ENCODE data around the gene YJEFN3.
A peak's percentile ranks its signal among the peaks of the same experiment; 100 is the strongest.

YJEFN3 gene

GRCh38 chr19:19524053-19524452 lies 4.7 kb upstream of the YJEFN3 start:
- DNase-seq: no peak

- DNase-seq: no peak
Observed at GRCh38 chr19:19525611-19526380, 2.9 kb upstream of the YJEFN3 start.

DNA sequence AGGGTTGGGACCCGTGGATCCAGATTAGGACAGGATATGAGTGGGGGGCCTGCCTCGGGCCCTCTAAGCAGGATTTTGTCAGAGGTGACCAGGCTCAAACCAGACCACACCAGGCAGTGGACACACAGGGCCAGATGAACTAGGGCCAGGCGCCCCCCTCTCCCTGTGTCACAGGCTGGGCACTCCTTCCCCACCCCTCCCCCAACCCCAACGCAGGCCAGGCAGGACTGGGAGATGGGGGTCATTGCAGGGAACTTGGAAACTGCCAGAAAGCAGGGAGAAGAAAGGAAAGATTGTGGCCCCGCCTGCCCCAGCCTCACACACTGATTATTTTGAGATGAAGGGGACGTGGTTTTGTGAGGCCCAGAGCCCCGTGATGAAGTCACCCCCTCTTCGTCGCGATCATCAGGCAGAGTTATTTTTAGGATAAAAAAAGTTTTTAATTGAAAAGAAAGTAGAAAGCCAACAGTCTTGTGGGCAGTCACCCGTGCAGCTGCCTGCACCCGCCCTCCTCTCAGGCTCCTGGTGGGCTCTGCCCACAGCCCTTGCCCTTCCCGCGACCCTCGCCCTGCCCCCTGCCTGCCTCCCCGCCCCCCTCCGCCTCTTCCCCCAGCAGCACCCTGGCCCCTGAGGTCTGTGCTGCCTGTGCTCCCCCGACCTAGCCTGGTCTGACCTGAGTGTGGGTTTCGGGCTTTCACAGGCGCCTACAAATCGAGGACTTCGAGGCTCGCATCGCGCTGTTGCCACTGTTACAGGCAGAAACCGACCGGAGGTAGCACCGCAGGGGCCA lies 1.9 kb upstream of the YJEFN3 start:
- DNase-seq: no peak

- no peak for DNase-seq
Observed at GRCh38 chr19:19527371-19527656, 1.4 kb upstream of the YJEFN3 start.

DNA sequence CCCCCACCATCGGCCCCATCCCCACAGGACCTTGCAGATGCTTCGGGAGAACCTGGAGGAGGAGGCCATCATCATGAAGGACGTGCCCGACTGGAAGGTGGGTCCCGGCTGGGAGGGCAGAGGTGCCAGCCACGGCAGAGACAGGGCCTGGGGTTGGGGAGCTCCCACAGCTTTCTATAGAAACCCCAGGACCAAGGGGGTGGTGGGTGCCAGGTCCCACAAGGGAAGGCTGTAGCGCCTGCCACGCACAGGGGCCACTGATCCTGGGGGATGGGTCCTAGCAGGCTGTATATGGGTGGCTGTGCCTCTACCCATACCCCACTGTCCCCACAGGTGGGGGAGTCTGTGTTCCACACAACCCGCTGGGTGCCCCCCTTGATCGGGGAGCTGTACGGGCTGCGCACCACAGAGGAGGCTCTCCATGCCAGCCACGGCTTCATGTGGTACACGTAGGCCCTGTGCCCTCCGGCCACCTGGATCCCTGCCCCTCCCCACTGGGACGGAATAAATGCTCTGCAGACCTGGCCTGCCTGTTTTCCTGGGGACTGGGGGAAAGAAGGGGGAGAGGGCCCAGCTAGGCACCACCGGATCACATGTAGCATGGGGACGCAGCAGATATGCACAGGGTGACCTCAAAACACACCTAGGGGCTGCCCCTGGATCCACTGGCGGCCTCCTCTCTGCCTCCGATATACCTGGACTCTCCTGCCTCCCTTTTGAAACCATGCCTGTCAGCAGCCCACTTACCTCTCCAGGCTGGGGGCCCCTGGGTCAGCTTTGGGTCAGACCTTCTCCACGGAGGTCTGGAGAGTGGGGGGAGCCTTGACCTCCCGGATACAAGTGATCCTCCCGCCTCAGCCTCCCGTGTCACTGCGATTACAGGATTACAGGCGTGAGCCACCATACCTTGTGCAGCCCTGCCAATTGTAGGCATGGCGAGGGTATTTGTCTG lies 761 bp upstream of the YJEFN3 start:
- DNase-seq: no peak

- no peak for DNase-seq
Observed at GRCh38 chr19:19529783-19530422, 1.2 kb downstream of the YJEFN3 start.

- no peak for DNase-seq
Observed at GRCh38 chr19:19530423-19530804, 1.7 kb downstream of the YJEFN3 start.

- DNase-seq: no peak
Observed at GRCh38 chr19:19530889-19531288, 2.2 kb downstream of the YJEFN3 start.

DNA sequence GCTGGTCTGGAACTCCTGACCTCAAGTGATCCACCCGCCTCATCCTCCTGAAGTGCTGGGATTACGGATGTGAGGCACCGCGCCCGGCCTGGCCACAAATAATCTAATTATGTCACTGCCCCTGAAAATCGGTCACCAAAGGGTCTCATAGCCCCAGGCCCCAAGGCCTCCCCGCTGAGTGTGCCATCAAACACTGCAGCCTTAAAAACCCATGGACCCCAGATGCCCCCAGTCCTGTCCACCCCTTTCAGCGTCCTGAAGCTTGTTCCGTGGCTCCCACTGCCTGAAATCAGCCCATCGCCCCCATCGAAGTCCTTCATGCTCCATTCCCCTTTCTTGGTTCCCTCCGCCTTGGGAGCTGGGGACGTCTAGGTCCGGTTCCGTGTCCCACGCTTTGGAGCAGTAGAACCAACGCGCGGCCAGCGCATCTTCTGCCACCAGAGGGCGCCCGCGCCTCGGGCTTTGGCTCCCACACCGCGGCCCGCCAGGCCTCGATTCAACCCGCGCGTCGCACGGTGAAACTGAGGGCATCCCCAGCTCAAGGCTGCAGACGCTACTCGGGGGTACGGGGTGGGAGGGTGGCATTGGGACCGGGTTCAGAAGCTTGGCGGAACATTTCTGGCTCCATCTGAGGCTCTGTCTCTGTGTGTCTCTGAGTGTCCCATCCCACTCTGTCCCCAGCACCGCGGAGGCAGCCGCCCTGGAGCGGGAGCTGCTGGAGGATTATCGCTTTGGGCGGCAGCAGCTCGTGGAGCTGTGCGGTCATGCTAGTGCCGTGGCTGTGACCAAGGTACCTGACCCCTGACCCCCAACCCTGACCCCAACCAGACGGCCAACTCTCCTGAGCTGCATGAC lies 3.5 kb downstream of the YJEFN3 start:
- DNase-seq: peak; percentile 94

- no peak for DNase-seq
Observed at GRCh38 chr19:19532806-19533701, 4.3 kb downstream of the YJEFN3 start.

- no peak for DNase-seq
Observed at GRCh38 chr19:19533841-19534240, 5.1 kb downstream of the YJEFN3 start.

DNA sequence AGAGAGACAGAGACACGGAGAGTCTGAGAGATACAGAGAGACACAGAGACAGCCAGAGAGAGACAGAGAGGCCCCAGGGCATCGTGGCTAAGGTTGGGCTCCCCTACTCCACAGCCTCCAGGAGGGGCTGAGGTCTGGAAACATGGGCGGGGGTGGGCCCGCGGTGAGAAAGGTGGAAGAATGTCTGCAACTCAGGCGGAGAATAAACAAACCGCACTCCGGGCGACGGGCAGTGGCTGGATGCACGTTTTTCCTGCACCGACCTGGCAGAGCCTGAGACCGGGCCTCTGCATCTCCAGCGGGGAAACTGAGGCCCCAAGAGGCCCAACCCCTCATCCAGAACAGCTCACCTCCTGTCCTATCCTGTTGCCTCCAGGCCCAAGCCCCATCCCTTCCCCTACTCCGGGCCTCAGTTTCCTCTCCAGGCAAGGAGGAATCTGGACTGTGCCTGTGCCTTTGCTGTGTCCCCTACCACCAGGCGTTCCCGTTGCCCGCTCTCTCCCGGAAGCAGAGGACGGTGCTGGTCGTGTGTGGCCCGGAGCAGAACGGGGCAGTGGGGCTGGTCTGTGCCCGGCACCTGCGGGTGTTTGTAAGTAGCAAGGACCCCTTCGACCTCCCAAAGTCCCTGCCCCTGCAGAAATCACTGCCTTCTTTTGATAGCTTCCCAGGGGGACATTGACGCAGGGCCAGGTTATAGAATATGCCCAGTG lies 6.0 kb downstream of the YJEFN3 start:
- DNase-seq: no peak

DNA sequence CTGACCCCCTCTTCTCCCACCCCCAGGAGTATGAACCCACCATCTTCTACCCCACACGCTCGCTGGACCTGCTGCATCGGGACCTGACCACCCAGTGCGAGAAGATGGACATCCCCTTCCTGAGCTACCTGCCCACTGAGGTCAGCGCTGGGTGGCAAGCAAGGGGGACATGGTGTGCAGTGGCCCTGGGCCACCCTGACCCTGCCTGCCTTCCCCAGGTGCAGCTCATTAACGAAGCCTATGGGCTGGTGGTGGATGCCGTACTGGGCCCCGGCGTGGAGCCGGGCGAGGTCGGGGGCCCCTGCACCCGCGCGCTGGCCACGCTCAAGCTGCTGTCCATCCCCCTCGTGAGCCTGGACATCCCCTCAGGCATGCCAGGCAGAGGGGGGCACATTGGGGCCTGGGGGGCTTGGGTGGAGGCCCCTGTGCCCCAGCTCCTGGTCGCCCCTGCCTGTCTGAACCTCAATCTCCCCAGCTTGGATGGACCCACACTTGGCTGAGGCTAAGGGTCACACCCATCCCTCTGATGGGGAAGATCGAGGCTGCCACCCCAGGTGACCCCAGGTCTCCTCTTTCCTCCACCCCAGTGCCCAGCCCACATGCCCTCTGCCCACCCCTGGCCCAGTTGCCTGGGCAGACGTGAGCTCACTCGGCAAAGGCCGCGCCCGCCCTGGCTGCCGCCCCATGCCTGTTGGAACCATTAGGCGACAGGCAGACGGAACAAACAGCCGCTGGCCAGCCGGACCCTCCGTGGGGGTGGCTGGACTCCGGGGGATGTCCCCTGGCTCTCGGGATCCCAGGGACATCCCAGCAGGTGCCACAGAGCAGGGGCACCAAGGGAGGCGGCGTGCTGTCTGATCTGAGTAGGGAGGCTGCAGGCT lies 6.8 kb downstream of the YJEFN3 start:
- no peak for DNase-seq

GRCh38 chr19:19537075-19538048 lies 8.7 kb downstream of the YJEFN3 start:
- DNase-seq: no peak

- DNase-seq: peak; percentile 65
Observed at GRCh38 chr19:19538061-19538784, 9.5 kb downstream of the YJEFN3 start, which contains the start of gene CILP2. TSS of gene CILP2 (plus strand) at chr19:19538265. CDS start at chr19:19538350, 85 bp downstream.

DNA sequence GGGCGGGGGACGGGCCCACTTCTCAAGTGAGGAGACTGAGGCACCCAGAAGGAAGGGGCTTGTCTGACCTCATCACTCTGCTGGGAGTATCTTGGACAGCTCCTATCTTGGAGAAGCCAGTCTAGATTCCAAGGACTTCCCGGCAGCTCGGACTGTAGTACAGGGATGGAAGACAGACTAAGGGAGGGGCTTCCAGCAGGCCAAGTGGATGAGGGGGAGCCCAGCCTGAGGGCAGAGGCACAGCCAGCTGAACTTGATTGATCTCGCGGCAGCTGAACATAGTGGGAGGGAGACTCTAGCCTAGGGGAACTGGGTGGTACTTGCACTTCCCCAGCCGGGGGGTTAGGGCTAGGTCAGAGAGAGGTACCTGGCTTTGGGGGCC lies 10.1 kb downstream of the YJEFN3 start:
- DNase-seq: no peak

DNA sequence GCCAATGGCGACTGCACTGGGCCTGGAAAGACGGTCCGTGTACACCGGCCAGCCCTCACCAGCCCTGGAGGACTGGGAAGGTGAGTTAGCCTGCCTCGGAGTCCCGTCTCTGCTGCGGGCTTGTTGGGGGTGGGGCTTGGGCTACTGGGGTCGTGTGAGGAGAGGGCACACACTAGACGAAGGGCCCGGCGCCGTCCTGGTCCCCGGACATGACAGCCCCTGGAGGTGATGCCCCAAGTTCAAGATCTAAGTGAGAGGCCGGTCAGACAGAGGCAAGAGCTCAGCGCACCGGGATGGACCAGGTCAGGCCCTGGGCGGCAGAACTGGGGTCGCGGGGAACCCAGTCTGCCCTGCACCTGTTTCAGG lies 11.0 kb downstream of the YJEFN3 start:
- no peak for DNase-seq

Measured in CD4-positive, alpha-beta T cell treated with Interleukin-17A for 4 hours (primary cell).